Fibroblast of skin of back (primary cell): ENCODE measurements around the gene TBC1D17.
"Not testable (repeated sequence)": the region's sequence is repeated elsewhere in the genome, so short reads cannot be mapped to it uniquely, and the experiment has no call there.

Experiments
- DNase-seq: peaks from one replicate; pipeline ENCODE4 v3.0.0-alpha.2; 2013

Gene TBC1D17

DNA sequence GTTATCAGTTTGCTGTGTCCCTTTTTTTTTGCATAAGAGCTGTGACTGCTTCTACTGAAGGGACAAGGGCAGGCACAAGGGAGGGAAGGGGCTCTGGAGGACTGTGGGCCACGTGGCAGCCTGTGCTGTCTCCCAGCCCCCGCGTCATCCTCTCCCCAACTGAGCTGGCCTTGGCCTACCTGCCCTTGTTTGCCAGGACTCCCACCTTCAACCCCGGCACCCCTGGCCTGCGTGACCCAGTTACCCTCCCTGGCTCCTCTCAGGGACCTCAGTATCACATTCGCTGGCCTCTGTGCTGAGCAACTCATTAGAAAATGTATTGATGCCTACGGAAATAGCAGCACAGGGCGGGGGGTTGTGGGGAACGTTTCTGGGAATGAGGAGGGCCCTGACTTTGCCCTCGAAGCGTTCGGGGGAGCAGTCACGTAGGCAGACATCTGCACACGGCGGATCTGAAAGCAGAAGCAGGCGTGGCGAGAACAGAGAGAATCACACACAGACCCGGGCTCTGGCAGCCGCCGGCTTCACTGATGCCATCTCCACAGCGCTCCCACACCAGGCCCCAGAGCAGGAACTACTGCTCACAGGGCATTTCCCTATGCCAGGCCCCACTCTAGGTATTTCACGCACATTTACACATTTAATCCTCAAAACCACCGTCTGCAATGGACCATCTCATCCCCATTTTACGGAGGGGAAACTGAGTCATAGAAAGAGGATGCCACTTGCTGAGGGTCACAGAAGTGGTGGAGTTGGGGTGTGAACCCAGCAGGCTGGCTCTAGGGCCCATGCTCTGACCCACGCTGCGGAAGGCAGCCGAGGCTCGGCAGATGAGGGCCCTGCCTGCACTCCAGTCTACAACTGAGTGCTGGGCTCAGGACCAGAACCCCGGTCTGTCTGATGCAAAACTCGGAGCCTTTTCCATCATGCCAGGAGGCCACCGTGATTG lies 45.8 kb downstream of the TBC1D17 start:
- DNase-seq: no peak

DNA sequence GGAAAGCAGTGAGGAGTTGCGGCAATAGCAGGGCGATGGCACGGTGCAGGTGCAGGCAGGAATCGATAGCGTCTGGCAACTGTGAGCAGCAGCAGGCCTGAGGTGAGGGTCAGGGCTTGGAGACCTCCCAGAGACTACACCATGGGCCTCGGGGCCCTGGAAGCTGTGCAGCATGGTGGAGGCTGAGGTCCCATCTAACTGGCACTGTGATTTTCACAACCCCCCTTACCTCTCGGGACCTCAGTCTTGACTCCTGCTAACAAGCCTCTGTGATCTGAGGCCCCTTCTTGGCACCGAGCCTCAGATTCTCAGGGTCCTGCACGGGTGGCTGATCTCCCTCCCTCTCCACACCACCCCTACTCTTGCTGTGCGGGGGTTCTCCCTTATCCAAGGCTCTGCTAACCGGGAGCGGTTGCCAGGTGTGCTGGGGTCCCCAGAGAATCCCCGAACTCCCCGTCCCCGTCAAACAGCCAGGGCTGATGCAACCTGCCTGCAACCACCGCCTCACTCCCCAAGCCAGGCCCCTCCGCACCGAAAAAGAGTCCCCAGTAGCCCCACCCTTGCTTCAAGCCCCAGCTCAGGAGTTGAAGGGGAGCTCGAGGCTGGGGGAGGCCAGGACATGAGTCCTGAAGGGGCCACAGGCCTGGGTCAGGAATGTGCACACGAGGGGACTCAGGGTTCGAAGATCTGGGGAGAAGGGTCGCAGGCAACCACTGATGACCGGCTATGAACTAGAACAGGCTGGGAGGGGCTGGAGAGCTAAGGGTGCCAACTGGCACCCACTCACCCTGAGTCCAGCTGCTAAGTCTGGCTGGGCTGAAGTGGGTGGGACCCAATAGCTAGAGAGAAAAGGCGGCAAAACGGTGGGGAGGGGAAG lies 46.7 kb downstream of the TBC1D17 start:
- no peak for DNase-seq

DNA sequence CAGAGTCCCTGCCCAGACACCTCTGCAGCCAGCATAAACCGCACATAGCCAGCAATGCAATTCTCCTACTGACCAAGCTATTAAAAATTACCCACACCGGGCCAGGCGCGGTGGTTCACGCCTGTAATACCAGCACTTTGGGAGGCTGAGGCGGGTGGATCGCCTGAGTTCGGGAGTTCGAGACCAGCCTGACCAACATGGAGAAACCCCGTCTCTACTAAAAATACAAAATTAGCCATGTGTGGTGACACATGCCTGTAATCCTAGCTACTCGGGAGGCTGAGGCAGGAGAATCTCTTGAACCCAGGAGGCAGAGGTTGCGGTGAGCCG lies 47.3 kb downstream of the TBC1D17 start:
- DNase-seq: not testable (repeated sequence)

DNA sequence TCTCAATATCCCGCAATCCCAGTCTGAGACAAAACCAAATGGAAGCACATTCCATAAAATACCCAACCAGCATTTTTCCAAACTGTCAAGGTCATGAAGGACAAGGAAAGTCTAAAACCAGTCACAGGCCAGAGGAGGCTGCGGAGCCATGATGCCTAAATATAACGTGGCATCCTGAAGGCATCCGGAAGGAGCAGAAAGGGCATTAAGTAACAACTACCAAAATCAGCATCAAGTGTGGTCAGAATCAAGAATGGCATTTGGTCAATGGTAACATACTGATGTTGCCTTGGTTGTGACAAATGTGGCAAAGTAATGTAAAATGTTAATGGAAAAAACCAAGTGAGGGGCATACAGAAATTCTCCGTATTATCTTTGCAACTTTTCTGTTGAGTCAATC lies 48.0 kb downstream of the TBC1D17 start:
- no peak for DNase-seq

DNA sequence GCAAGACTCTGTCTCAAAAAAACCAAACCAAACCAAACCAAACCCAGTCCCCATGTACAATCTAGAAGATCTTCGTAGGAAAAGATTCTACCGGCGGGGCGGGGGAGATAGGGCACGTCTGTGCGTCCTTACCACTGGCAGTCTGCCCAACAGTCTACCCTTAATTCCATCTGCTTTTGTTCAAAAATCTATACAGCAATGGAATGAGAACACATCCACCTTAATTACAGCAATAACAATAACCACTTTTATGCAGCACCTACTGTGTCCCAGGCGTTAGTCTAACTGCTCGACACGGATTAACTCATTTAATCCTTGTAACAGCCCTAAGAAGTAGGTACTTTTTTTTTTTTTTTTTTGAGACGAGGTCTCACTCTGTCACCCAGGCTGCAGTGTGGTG lies 49.0 kb downstream of the TBC1D17 start:
- no peak for DNase-seq

DNA sequence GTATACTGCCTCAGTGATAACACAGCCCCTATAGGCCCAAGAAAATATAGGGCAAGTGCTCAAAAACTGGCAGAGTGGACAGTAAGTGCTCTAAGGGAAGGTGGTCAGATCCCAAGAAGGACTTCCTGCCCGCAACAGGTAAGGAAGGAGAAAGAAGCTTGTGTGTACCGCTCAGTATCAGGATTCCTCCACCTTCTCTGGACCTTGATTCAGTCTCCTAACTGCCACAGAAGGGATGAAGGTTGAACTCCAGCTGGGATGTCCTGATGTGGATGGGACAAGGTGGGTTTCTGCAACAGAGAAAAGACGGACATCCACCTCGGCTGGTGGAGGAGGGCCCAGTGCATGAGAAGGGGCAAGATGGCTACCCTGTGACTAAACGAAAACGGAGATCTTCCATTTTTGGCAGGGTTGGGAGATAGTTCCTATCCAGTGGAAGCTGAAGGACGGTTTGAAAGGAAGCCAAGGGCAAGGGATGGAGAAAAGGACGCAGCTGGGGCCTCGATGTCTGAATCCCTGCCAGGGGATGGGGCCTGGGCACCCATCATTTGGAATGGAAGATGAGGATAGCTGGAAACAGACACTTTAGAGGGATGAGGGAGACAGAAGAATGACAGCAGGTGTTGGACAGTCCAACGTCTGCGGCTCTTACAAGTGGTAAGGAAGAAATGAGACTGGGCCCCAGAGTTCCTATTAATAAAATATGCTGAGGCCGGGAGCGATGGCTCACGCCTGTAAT lies 50.2 kb downstream of the TBC1D17 start:
- no peak for DNase-seq

DNA sequence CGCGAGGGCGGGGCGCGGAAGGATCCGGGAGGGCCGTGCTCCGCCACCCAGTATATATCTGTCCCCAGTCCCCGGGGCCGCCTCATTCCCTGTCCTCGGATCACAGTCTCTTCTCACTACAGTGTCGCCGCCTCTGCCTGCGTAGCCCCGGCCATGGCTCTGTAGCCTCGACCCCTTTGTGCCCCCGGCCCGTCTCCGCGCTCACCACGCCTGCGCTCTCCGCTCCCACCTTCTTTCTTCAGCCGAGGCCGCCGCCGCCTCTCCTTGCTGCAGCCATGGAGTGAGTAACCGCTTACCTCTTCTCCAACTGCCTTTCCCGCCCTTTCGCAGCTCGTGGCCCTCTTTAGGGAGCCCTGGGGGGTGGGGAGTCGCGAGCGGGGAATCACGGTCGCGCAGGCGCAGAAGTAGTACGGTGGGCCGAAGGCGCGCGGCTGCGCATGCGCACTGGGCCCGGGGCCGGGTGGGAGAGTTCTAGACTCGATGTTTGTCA lies 51.7 kb downstream of the TBC1D17 start, which contains the start of the genes ATF5 and NUP62:
Gene ATF5, plus strand, starts transcription at position 85 of the 490 bp plus-strand sequence. CDS start 1,646 bp downstream, outside the sequence.
Gene NUP62, minus strand, starts transcription at position 384 of the 490 bp plus-strand sequence. CDS start 19,697 bp downstream, outside the sequence.
- peak; percentile 85 for DNase-seq

DNA sequence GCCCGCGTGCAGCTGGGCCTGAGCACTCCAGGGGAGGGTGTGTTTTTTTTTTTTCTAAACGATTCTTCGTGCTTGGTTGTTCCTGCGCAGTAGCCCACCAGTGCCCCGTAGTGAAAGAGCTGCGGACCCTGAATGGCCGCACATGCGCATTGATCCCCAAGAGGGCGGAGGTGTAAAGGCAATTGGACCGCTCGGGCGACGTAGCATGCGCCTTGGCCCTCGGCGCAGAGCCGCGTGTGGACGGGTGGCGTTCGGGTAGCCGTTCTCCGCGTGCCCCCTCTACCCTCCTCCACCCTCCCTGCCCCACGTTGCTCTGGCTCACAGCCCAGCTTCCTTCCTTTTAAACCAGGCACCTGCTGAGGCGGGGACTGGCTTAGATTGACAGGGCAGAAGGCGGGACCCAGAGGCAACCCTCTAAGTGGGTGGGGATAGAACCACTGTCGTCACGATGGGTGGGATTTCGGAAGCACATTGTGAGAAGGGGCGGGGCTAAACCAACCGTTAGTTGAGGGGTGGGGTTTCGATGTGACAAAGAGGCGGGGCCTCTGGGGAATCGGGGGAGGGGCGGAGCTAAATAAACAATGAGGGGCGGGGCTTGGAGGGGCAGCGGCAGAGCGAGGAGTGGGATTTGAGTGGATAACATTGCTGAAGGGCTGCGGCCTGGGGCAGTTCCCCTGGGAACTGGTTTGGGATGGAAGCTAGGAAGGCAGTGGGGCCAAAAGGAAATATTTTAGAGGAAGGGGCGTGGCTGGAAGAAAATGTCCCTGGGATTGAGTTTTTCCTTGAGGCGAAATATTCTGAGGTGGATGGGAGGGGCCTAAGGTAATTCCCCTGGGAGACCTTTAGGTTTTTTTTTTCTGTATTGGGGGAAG lies 52.3 kb downstream of the TBC1D17 start:
- DNase-seq: peak; percentile 93

DNA sequence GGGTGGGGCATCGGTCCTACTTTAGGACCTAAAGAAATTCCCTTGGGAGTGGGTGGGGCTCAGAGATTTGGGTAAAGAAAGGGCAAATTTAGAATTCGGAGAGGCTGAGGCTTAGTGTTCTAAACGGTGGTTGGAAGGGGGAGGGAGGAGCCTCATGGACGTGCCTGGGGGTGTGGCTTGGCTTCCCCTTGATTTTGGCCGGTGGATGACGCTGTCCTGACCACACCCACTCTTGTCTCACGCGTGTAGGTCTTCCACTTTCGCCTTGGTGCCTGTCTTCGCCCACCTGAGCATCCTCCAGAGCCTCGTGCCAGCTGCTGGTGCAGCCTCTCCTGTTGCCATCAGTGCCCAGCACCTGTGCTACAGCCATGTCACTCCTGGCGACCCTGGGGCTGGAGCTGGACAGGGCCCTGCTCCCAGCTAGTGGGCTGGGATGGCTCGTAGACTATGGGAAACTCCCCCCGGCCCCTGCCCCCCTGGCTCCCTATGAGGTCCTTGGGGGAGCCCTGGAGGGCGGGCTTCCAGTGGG lies 53.0 kb downstream of the TBC1D17 start:
- DNase-seq: no peak

DNA sequence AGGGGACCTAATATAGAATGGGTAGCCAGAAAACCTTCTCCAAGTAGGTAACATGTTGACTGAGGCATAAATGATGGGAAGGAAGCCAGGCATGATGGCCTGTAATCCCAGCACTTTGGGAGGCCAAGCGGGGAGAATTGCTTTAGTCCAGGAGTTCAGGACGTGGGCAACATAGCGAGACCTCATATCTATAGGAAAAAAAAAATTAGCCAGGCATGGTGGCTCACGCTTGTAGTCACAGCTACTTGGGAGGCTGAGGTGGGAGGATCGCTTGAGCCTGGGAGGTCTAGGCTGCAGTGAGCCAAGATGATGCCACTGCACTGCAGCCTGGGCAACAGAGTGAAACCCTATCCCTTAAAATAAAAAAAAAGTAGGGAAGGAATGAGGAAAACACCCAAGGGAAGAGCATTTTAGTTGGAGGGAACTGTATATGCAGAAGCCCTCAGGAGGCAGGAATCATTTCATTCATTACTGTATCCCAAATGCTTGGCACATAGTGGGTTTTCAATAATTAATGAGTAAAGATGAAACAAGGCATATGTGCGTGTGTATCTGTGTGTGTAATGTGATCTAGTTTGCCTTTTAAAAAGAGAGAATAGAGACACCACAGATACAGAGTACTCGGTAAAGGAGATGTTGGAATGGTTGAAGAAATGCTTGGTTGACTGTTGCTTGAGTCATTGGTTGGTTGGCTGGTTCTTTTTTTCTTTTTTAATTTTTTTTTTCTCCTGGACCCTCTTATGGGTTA lies 54.0 kb downstream of the TBC1D17 start:
- no peak for DNase-seq

DNA sequence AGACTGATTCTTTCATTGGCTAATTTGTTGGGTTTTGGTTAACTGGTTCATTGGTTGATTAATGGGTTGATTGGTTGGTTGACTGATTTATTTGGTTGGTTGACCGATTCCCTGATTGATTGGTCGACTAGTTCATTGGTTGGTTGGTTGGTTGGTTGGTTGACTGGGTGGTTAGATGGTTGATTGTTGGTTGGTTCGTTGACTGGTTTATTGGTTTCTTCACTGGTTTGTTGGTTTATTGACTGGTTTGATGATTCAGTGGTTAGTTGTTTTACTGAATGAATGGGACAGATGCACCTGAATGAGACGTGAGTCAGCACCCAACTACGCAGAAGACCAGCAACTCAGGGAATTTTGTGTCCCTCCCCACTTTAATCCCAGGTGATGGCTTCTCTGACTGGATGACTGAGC lies 54.5 kb downstream of the TBC1D17 start:
- no peak for DNase-seq

DNA sequence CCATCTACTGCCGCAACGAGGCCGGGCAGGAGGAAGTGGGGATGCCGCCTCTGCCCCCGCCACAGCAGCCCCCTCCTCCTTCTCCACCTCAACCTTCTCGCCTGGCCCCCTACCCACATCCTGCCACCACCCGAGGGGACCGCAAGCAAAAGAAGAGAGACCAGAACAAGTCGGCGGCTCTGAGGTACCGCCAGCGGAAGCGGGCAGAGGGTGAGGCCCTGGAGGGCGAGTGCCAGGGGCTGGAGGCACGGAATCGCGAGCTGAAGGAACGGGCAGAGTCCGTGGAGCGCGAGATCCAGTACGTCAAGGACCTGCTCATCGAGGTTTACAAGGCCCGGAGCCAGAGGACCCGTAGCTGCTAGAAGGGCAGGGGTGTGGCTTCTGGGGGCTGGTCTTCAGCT lies 55.2 kb downstream of the TBC1D17 start:
- DNase-seq: no peak

DNA sequence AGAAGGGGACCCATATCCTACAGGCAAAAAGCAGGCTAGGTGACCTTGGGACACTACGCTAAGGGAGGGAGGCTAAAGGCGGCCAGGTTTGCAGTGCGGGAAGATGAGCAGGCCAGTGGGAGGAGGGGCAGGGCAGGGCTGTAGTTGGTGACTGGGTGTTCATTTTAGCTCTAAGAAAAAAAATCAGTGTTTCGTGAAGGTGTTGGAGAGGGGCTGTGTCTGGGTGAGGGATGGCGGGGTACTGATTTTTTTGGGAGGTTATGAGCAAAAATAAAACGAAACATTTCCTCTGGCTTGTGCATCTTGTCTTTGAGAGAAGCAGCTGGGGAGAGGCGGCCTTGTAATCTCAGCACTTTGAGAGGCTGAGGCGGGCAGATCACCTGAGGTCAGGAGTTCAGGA lies 56.1 kb downstream of the TBC1D17 start:
- DNase-seq: no peak

DNA sequence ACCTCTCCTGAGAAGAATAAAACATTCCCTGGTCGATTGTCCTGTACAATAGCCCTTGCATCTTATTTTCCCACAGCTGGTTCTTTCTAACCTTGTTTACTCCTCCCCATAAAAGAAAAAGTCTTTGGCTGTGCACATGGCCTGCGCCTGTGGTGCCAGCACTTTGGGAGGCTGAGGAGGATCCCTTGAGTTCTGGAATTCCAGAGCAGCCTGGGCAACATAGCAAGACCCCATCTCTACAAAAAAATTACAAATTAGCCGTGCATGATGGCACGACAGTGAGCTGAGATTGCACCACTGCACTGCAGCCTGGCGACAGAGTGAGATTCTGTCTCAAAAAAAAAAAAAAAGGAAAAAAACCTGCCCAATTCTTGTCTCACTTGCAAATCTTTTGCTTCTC lies 59.0 kb downstream of the TBC1D17 start:
- no peak for DNase-seq

DNA sequence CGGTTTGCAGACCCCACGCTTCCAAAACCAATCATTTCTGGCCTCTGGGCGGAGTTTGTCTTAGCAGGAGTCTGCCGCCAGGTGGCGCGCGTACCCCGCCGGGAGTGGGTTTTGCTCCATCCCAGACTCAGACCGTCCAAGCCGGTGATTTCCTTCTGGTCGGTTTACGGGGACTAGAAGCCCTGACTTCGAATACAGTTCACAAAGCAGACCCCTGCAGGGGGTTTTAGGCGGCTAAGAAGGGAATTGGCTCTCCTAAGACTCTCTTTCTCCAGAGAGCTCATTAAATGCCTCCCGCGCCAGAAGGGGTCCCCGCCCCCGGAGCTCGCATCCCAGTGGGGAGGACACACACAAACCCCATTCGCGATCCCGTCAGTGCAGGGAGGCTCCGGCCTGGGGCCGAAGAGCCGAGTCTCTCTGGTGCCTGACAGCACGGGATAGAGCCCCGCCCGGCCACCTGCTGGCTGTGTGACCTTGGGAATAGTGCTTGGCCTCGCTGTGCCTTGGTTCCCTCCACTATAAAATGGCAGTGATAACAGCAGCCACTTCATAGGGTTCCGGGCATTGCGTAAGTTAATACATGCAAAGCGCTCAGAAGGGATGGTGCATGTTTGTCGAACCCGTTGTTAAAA lies 60.4 kb downstream of the TBC1D17 start:
- DNase-seq: peak; percentile 63
